ENCODE data around the gene LUC7L3.

DNA sequence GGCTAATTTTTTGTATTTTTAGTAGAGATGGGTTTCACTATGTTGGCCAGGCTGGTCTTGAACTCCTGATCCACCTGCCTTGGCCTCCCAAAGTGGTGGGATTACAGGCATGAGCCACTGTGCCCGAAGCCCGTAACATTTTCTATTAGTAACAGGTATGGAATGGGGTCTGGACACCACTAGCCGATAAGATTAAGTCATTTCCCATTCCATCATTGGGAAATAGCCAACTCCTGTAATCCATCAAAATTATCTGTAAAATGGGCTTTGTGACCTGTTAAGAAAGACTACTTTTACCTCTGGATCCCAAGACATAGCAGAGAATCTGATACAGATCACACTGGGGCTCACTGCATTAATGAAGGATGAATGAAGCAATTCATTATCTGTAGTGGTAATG is 3.9 kb upstream of the LUC7L3 start:
- no peak for TF ChIP-seq ZNF114 (CRISPR knock-in tag; IDR thresholded peaks at IDR 0.05)
- TF ChIP-seq, protein P1, sequence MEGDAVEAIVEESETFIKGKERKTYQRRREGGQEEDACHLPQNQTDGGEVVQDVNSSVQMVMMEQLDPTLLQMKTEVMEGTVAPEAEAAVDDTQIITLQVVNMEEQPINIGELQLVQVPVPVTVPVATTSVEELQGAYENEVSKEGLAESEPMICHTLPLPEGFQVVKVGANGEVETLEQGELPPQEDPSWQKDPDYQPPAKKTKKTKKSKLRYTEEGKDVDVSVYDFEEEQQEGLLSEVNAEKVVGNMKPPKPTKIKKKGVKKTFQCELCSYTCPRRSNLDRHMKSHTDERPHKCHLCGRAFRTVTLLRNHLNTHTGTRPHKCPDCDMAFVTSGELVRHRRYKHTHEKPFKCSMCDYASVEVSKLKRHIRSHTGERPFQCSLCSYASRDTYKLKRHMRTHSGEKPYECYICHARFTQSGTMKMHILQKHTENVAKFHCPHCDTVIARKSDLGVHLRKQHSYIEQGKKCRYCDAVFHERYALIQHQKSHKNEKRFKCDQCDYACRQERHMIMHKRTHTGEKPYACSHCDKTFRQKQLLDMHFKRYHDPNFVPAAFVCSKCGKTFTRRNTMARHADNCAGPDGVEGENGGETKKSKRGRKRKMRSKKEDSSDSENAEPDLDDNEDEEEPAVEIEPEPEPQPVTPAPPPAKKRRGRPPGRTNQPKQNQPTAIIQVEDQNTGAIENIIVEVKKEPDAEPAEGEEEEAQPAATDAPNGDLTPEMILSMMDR (conservative IDR thresholded peaks at IDR 0.05; ENCODE audit: low read depth in 2 of 2), result no peak
- TF ChIP-seq, protein P2, sequence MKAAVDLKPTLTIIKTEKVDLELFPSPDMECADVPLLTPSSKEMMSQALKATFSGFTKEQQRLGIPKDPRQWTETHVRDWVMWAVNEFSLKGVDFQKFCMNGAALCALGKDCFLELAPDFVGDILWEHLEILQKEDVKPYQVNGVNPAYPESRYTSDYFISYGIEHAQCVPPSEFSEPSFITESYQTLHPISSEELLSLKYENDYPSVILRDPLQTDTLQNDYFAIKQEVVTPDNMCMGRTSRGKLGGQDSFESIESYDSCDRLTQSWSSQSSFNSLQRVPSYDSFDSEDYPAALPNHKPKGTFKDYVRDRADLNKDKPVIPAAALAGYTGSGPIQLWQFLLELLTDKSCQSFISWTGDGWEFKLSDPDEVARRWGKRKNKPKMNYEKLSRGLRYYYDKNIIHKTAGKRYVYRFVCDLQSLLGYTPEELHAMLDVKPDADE (IDR thresholded peaks at IDR 0.05), result no peak

Measured in GM23338 (cell line).